ENCODE results near the gene LSAMP.

The LSAMP gene

GRCh38 chr3:116445311-116445841 is at the start of gene LSAMP:
Gene LSAMP, minus strand, starts transcription at chr3:116445487.
- DNase-seq: peak; percentile 40

- no peak for DNase-seq
Observed at GRCh38 chr3:116492379-116492778, 47.1 kb upstream of the LSAMP start.

- DNase-seq: peak; percentile 69
Observed at GRCh38 chr3:116483135-116483534, 37.8 kb upstream of the LSAMP start.

- DNase-seq: no peak
Observed at GRCh38 chr3:116476691-116477090, 31.4 kb upstream of the LSAMP start.

- DNase-seq: no peak
Observed at GRCh38 chr3:116474801-116475200, 29.5 kb upstream of the LSAMP start.

- DNase-seq: peak; percentile 81
Observed at GRCh38 chr3:116474032-116474780, 28.9 kb upstream of the LSAMP start.

- DNase-seq: no peak
Observed at GRCh38 chr3:116473602-116474001, 28.3 kb upstream of the LSAMP start.

- DNase-seq: no peak
Observed at GRCh38 chr3:116470605-116471197, 25.4 kb upstream of the LSAMP start.

- DNase-seq: no peak
Observed at GRCh38 chr3:116469546-116469945, 24.3 kb upstream of the LSAMP start.

- no peak for DNase-seq
Observed at GRCh38 chr3:116464276-116464798, 19.1 kb upstream of the LSAMP start.

GRCh38 chr3:116453666-116454346 is 8.5 kb upstream of the LSAMP start:
- no peak for DNase-seq

- no peak for DNase-seq
Observed at GRCh38 chr3:116449546-116450350, 4.5 kb upstream of the LSAMP start.

- no peak for DNase-seq
Observed at GRCh38 chr3:116445990-116446389, 703 bp upstream of the LSAMP start.

GRCh38 chr3:116444819-116445310 is 422 bp downstream of the LSAMP start:
- DNase-seq: no peak

- no peak for DNase-seq
Observed at GRCh38 chr3:116444115-116444747, 1.1 kb downstream of the LSAMP start.

- no peak for DNase-seq
Observed at GRCh38 chr3:116443191-116443661, 2.1 kb downstream of the LSAMP start.

- DNase-seq: no peak
Observed at GRCh38 chr3:116442331-116443021, 2.8 kb downstream of the LSAMP start.

GRCh38 chr3:116441652-116442051 is 3.6 kb downstream of the LSAMP start:
- DNase-seq: no peak

- DNase-seq: no peak
Observed at GRCh38 chr3:116440196-116440595, 5.1 kb downstream of the LSAMP start.

- no peak for DNase-seq
Observed at GRCh38 chr3:116433552-116433951, 11.7 kb downstream of the LSAMP start.

- no peak for DNase-seq
Observed at GRCh38 chr3:116432795-116433194, 12.5 kb downstream of the LSAMP start.

Measured in NCI-H748 treated with DMSO at 0.1 percent for 48 hours (cell line).